CD14-positive monocyte (primary cell): ENCODE measurements around the gene ATRN. TPM values are rescaled to one million over a fixed set of nuclear protein-coding genes. Genes with fewer than 3 reads are reported as not detected.

ENCODE experiments used
- DNase-seq, 3 donors: peaks; one replicate each; pipeline ENCODE4 v3.0.0-alpha.2; 2011 to 2022
- H2AFZ ChIP-seq: 2 replicates; pipeline ENCODE4 v1.6.0; 2012; ENCODE audit warnings: mild to moderate bottlenecking, low read depth, low read length, inconsistent platforms; ENCODE audit not compliant: insufficient read depth, poor library complexity, severe bottlenecking
- H3K27ac ChIP-seq, 2 donors: 1 replicate in 1 of 2; 2 replicates in 1 of 2; pipeline ENCODE4 v1.5.1; 2012 to 2013; ENCODE audit warnings: low read length in 2 of 2, control low read depth in 1 of 2, inconsistent platforms in 1 of 2, low read depth in 1 of 2, mild to moderate bottlenecking in 1 of 2
- H3K27me3 ChIP-seq, 2 donors: one replicate each; pipeline versions ENCODE4 v1.6.0 to v1.6.1; 2011 to 2013; ENCODE audit warnings: low read length in 2 of 2; ENCODE audit not compliant: control insufficient read depth in 2 of 2, insufficient read depth in 2 of 2
- H3K36me3 ChIP-seq, 2 donors: replicated peaks in 1 of 2; 1 replicate in 1 of 2; 2 replicates in 1 of 2; pipeline versions ENCODE4 v1.5.1 to v1.6.1; 2012 to 2013; ENCODE audit warnings: low read length in 2 of 2, control low read depth in 1 of 2, inconsistent platforms in 1 of 2, mild to moderate bottlenecking in 1 of 2; ENCODE audit not compliant: insufficient read depth in 2 of 2, control insufficient read depth in 1 of 2
- H3K4me1 ChIP-seq, 2 donors: 1 replicate in 1 of 2; 2 replicates in 1 of 2; pipeline versions ENCODE4 v1.5.1 to v1.6.1; 2012 to 2013; ENCODE audit warnings: low read length in 2 of 2, control low read depth in 1 of 2, inconsistent platforms in 1 of 2, mild to moderate bottlenecking in 1 of 2, moderate library complexity in 1 of 2; ENCODE audit not compliant: insufficient read depth in 2 of 2, control insufficient read depth in 1 of 2
- H3K4me2 ChIP-seq: replicated peaks from 2 replicates; pipeline ENCODE3; 2012; ENCODE audit warnings: low read length, moderate library complexity, mild to moderate bottlenecking; ENCODE audit not compliant: poor library complexity, severe bottlenecking; ENCODE audit errors: extremely low read depth
- H3K4me3 ChIP-seq, 3 experiments: fragments of 200-600 bp in 1 of 3; sonication (generic) in 1 of 3; replicated peaks in 1 of 3; 1 replicate in 2 of 3; 2 replicates in 1 of 3; pipeline ENCODE4 v1.5.1; 2011 to 2013; ENCODE audit warnings: low read length in 3 of 3, mild to moderate bottlenecking in 3 of 3, control low read depth in 2 of 3, low read depth in 2 of 3, inconsistent platforms in 1 of 3, moderate library complexity in 1 of 3
- H3K79me2 ChIP-seq: 2 replicates; pipeline ENCODE4 v1.6.0; 2012; ENCODE audit warnings: mild to moderate bottlenecking, control low read depth, inconsistent platforms, low read length, moderate library complexity; ENCODE audit not compliant: insufficient read depth
- H3K9ac ChIP-seq: 2 replicates; pipeline ENCODE4 v1.6.0; 2017; ENCODE audit warnings: low read length, mild to moderate bottlenecking; ENCODE audit not compliant: insufficient read depth, poor library complexity, severe bottlenecking
- H3K9me3 ChIP-seq, 2 donors: replicated peaks in 1 of 2; 1 replicate in 1 of 2; 2 replicates in 1 of 2; pipeline versions ENCODE4 v1.5.1 to v1.6.1; 2012 to 2013; ENCODE audit warnings: low read length in 2 of 2, control low read depth in 1 of 2; ENCODE audit not compliant: control insufficient read depth in 1 of 2, insufficient read depth in 1 of 2
- H4K20me1 ChIP-seq: 2 replicates; pipeline ENCODE4 v1.6.0; 2012; ENCODE audit warnings: mild to moderate bottlenecking, low read length, control low read depth, moderate library complexity; ENCODE audit not compliant: insufficient read depth
- H3K27ac Mint-ChIP-seq, 7 donors: one replicate each; pipeline ENCODE4 v1.8.0; 2020; ENCODE audit warnings: mild to moderate bottlenecking in 7 of 7, mixed read lengths in 7 of 7, moderate library complexity in 6 of 7, inconsistent platforms in 2 of 7
- H3K27me3 Mint-ChIP-seq, 3 donors: one replicate each; pipeline ENCODE4 v1.8.0; 2021 to 2022; ENCODE audit warnings: low read depth in 3 of 3, mild to moderate bottlenecking in 3 of 3, mixed read lengths in 3 of 3, moderate library complexity in 3 of 3, inconsistent platforms in 1 of 3
- H3K36me3 Mint-ChIP-seq, 2 donors: one replicate each; pipeline ENCODE4 v1.8.0; 2020; ENCODE audit warnings: mixed read lengths in 2 of 2, inconsistent platforms in 1 of 2, mild to moderate bottlenecking in 1 of 2
- H3K4me1 Mint-ChIP-seq: one replicate; pipeline ENCODE4 v1.8.0; 2020; ENCODE audit warnings: mild to moderate bottlenecking, mixed read lengths
- H3K4me3 Mint-ChIP-seq, 2 donors: one replicate each; pipeline ENCODE4 v1.8.0; 2020; ENCODE audit warnings: mild to moderate bottlenecking in 2 of 2, mixed read lengths in 2 of 2, moderate library complexity in 1 of 2
- H3K9me3 Mint-ChIP-seq, 7 donors: one replicate each; pipeline ENCODE4 v1.8.0; 2020 to 2022; ENCODE audit warnings: mixed read lengths in 7 of 7, mild to moderate bottlenecking in 6 of 7, moderate library complexity in 6 of 7, inconsistent platforms in 2 of 7
- WGBS: methylation state at CpG from one replicate; pipeline ENCODE4 v1.1.5; 2013; ENCODE audit warnings: missing lambda C conversion rate; ENCODE audit not compliant: insufficient coverage; 5-methylcytosine and 5-hydroxymethylcytosine counted together
- intact Hi-C, 2 donors: fragments of 100-400 bp; cut with micrococcal nuclease; formaldehyde crosslinking; loops; one replicate each; pipeline versions ENCODE4 v1.15.0 to v1.15.1; 2023
- polyA plus RNA-seq, 3 donors: library from polyadenylated mRNA; depleted of rRNA in 1 of 3; unstranded in 2 of 3; stranded (reverse) in 1 of 3; fragments of 300-500 nt in 2 of 3; fragments of >200 nt in 1 of 3; fragmentation: Illumina TruSeq in 2 of 3; gene quantifications; 1 replicate in 2 of 3; 2 replicates in 1 of 3; pipeline ENCODE4 v1.2.3, GENCODE V29; 2012 to 2021
- TF ChIP-seq, protein P1 (sequence below): fragments of 200-600 bp; IDR thresholded peaks from one replicate; pipeline ENCODE4 v1.8.0; 2022; ENCODE audit warnings: antibody characterized with exemption, mild to moderate bottlenecking

The ATRN gene
- polyA plus RNA-seq, 3 donors = 10.2 to 17.4 (median 11.5) TPM

DNA sequence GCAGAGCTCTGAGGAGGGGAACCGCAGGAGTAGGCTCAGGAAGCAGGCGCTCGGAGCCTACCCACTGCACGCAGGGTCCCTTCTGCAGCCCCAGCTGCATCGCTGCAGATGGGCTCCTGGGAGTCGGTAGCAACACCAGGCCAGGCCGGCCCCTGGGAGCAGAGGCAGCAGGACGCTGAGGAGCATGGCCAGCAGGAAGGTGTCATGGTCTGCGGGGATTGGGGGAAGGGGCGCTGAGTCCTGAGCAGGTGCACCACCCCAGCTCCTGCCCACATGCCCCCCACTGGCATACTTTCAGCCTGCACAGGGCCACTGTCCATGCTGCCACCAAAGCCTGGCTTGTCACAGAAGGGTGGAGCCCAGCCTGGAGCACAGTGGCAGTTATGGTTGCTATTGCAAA lies 200.1 kb downstream of the ATRN start:
- 58% methylated on average over 8 of the region's 10 CpGs for WGBS
- Histone ChIP-seq H3K79me2 (no peaks in the 10 kb centered on the region), H4K20me1 (no peaks in the 10 kb centered on the region), H3K9ac (no peak overlapping the region), H2AFZ (no peak overlapping the region), H3K4me1 (peaks cover 6 to 8% of the 10 kb centered on the region in 2 donors), H3K36me3 (no peaks in the 10 kb centered on the region), H3K27me3 (peaks cover 9 to 56% of the 10 kb centered on the region in 2 donors), H3K4me3 (no peak overlapping the region), H3K9me3 (no peaks in the 10 kb centered on the region), H3K4me2 (no peak overlapping the region), H3K27ac (no peak overlapping the region)
- TF ChIP-seq, protein P1, sequence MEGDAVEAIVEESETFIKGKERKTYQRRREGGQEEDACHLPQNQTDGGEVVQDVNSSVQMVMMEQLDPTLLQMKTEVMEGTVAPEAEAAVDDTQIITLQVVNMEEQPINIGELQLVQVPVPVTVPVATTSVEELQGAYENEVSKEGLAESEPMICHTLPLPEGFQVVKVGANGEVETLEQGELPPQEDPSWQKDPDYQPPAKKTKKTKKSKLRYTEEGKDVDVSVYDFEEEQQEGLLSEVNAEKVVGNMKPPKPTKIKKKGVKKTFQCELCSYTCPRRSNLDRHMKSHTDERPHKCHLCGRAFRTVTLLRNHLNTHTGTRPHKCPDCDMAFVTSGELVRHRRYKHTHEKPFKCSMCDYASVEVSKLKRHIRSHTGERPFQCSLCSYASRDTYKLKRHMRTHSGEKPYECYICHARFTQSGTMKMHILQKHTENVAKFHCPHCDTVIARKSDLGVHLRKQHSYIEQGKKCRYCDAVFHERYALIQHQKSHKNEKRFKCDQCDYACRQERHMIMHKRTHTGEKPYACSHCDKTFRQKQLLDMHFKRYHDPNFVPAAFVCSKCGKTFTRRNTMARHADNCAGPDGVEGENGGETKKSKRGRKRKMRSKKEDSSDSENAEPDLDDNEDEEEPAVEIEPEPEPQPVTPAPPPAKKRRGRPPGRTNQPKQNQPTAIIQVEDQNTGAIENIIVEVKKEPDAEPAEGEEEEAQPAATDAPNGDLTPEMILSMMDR = no peak
- peaks cover 0 to 3% of the 10 kb centered on the region in 2 donors for H3K36me3 Mint-ChIP-seq
- H3K27me3 Mint-ChIP-seq = peaks cover 40 to 64% (median 59%) of the 10 kb centered on the region in 3 donors
- intact Hi-C loops = no loop called here
- DNase-seq = no peak
- peaks cover 0 to 6% (median 2%) of the 10 kb centered on the region in 7 donors for H3K9me3 Mint-ChIP-seq
- H3K4me1 Mint-ChIP-seq = peaks cover 3% of the 10 kb centered on the region
- peak overlapping the region in 1 of 2 donors; percentile 15 for H3K4me3 Mint-ChIP-seq
- H3K27ac Mint-ChIP-seq = no peak overlapping the region

DNA sequence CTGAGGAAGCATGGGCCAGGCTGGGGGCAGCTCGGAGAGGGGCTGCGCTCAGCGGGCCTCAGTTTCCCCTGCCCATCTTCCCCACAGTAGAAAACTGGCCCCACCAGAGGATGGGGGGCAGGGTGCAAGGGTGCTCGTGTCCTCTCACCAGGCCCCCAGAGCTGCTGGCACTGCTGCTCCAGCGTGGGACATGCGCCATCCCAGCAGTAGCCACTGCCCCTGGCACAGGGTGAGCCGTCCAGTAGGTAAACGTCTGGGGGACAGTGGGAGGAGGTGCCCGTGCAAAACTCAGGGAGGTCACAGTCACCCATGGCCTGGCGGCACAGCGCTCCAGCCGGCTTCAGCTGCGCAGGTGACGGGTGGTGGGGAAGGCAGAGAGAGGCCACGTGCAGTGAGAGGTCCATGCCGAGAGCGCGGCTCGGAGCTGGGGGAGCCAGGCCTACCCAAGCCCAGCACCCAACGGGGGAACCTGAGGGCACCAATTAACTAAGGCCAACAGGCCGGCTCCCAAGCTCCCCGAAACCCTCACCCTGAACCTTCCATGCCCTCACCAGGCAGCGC lies 201.2 kb downstream of the ATRN start:
- Histone ChIP-seq H3K36me3 (no peaks in the 10 kb centered on the region), H3K4me1 (peaks cover 8 to 9% of the 10 kb centered on the region in 2 donors), H3K79me2 (no peaks in the 10 kb centered on the region), H3K4me3 (no peak overlapping the region), H3K27ac (no peak overlapping the region), H2AFZ (no peak overlapping the region), H3K27me3 (peaks cover 9 to 65% of the 10 kb centered on the region in 2 donors), H3K9ac (no peak overlapping the region), H3K4me2 (no peak overlapping the region), H4K20me1 (no peaks in the 10 kb centered on the region), H3K9me3 (no peaks in the 10 kb centered on the region)
- Mint-ChIP-seq H3K36me3 (peaks cover 0 to 3% of the 10 kb centered on the region in 2 donors), H3K27me3 (peaks cover 42 to 75% (median 66%) of the 10 kb centered on the region in 3 donors), H3K4me1 (peaks cover 8% of the 10 kb centered on the region), H3K27ac (peak overlapping the region in 1 of 7 donors; percentile 23), H3K9me3 (peaks cover 0 to 9% (median 2%) of the 10 kb centered on the region in 7 donors), H3K4me3 (peak overlapping the region in 1 of 2 donors; percentile 69)
- WGBS = 33% methylated on average over 19 of the region's 23 CpGs
- intact Hi-C loops = no loop called here
- TF ChIP-seq, protein P1 = no peak
- DNase-seq = no peak
